GM21447 (cell line): ENCODE data around the gene NRXN3.

Experiments used
- ATAC-seq: cut with Tn5 transposase; IDR thresholded peaks from one replicate; pipeline ENCODE4 v1.9.1; 2021; ENCODE audit not compliant: unreplicated experiment

The NRXN3 gene

DNA sequence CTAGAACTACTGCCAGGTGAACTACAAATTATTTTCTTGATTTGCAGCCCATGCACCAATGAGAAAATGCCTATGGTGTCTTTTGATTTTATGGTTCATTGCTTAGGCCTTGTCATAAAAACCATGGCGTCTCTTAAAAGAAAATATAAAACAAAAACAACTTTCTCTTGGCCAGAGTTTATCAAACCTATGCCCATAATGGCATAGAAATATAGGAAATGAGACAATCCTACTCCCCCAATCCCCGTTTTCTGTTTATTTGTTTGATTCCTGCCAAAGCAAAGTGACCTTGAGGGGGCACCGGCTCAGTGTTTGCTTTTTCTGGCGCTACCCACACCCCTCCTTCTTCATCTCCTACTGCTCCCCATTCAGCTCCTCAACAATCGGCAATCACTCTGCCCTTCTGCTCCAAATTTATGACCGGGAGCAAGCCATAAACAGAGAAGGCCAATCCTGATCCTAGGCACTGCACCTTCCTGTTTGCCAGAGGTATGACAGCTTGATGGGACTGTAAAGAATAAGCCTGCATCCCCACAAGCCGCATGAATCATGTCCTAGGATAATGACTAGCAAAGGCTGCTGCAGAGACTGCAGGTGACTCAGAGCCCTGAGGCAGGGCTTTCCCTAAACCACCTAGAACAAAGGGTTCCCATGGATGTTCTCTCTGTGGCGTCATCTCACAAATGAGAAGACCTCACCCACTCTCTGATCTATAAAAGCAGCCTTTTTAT is 874.9 kb downstream of the NRXN3 start:
- no peak for ATAC-seq

DNA sequence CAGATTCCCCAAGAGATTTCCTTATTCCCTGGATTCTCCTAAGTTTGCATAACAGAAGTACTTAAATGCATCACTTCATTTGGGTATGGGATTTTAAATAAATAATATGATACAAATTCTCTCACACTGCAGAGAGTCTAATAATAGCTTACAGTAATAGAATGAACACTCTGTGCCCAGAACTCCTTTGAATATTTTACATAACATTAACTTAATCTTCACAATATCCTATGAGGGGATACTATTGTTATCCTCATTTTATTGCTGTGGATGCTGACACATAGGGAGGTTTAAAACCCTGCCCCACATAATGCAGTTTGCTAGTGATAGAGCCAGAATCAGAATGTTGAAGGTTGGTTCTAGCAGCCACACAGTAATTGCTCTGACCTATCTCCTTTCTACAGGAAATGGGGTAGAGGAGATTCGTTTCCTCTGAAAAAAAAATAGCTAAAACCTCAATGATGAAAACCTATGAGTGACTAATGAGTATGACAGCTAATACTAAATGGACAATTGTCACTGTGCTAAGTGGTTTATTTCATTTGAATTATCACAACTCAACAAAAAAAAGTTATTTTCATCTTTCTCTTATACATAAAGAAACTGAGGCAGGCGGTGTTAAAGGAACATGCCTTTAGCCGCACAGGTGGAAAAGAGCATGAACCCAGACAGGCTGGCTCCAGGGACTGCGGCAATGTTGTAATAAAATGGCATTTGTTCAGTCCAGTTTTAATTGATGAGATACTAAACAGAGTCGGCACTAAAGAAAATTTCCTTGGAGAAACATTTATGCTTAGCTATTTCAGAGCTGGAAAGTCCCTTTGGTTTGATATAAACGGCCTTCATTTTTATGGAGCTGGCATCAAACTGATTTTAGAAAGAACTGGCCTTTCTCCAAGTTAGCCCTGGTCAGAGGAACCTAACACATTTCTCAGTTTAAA is 880.9 kb downstream of the NRXN3 start:
- no peak for ATAC-seq

DNA sequence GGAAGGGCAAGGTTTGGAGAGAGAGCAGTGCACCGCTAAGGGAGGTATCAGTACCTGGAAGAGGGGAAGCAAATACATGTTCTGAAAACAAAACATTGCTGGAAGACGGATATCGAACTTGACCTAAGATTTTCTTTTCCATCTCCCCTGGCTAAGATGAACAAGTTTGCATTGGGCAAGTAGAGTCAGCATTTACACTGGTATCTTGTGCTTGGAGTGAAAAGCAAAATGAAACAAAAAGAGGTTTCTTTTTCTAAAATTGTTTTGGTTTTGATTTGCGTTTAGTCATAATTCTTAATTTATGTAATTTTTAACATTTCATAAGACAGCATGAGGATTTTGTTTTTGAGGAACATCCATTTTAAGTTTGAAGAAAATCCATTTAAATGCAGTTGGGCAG is 881.6 kb downstream of the NRXN3 start:
- no peak for ATAC-seq

DNA sequence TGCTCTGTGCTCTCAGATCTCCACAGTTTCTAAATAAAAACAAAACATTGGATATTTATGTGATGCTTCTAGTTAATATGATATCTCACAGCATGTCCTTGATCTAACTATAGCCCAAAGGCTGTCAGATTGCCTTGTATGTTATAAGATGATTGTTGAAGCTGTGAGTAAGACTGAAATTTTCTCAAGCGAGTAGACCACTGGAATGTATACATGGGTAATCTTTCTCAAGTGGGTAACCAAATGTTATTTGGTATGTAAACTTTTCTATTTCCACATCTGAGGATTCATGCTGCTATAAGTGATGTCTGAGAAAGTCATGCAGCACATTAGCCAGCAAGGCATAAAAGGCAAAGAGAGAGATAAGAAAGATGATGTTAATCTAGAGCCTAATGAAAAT is 886.7 kb downstream of the NRXN3 start:
- no peak for ATAC-seq

DNA sequence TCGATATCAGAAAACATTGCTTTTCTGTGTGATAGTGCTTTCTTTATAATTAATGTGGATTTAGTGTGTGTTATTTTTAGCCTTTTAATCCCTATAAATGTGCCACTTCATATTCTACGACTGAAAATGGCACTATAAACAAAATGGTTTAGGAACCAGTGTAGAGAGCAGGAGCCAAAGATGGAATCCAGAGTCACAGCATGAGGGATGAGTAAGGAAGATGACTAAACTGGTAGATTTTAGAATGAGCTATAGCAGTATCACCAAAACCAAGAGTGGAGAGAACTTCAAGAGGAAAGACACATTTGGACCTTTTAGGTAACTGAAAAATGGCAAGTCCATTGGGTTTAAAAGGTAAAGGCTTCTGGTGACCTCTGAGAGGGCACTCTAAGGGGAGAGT is 887.2 kb downstream of the NRXN3 start:
- no peak for ATAC-seq

DNA sequence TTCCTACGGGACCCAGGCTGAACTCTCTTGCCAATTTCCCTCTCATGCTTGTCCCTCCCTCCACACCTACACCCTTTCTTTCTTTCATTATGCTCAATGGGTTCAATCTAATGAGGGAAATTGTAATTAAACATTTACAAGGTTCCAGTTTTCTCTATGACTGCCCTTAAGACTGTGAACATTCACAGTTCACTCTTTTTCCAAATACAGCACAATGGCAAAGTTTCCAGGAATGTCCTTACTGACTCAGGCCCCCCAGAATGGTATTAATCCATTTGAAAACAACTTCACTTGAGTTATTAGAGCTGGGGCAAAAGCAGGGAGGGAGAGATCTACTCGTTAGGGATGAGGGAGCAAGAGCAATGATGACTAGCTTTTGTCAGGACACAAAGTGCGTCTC is 892.1 kb downstream of the NRXN3 start:
- ATAC-seq, result no peak

DNA sequence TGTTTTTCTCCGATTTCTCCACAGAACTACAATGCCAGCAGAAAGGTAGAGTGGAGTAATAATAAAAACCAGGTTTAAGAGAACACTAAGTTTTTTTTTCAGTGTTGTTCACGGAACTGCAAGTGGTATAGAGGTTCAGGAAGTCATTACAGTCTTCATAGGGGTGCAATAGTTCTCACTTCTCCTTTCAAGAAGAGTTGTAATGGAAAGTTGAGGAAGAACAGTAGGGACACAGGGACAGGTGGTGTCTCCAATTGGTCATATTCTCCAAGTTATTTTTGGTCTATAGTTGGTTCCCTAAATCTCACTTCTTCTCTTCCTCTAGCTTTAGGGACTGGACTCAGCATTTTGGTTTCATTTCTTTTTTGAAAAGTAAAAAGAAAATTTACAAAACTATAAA is 894.0 kb downstream of the NRXN3 start:
- ATAC-seq, result no peak

DNA sequence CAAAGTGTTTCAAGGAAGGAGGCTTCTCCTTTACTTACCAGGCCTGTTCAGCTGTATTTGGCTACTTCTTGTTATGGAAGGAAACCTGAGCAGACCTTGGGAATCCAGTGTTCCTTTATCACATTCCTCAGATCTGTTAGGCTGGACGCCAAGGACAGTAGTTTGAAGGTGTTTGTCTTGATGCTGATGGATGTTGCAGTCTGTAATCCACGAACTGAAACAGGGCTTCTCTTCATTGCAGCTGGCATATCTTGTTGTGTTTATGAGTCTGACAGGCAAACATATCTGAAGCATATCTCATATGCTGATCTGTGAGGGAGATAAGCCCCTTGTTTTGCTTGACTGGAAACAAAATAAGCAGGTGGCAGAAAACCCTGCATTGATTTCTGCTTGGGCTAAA is 904.3 kb downstream of the NRXN3 start:
- ATAC-seq, result no peak

DNA sequence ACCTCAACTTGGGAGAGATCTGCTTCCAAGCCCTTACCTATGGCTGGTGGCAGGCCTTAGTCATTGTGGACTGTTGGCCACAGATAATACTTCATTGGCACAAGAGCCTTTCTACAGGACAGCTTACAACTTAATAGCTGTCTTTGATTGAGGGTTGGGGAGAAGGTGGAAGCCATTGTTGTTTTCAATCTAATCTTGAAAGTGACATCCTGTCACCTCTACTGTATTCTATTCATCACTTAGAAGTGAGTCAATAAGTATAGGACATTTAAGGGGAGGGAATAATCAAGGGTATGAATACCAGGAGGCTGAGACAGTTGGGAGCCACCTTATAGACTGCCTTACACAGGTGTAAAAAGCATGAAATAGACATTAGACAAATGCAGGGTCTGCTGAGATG is 906.3 kb downstream of the NRXN3 start:
- ATAC-seq, result no peak

DNA sequence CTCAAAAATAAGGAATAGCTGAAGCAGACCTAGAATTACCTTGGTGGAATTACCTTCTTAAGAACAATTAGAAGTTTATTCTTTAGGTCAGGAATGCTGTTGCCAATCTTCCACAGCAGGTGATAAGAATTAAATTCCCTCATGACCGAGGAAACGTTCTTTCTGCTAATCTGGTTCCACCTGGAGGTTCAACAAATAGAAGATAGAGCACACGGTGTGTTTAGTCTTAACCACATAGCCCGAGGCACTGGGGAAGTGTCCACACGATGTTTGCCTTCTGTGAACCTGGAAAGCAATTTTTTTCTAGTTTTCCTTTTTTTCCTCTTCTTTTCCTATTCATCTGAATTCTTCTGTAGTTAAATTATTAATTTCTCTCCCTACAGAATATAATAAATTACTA is 906.9 kb downstream of the NRXN3 start:
- no peak for ATAC-seq

DNA sequence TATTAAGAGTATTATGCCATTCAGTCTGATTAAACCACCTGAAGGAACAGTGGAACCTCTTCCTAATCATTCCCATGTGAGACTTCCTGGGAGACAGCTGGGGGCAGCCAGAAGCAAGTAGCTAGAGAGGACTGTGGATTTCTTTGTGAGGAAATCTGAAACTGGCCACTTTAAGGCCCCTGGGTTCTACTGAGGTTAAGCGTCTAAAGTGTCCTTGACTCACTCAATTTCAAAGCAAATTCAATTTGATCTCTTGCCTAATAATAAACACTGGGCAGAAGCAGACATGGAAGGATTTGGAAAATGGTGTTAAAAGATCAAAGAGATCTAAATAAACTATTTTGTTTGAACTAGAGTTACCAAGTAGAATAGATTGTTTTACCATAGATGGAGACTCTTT is 909.9 kb downstream of the NRXN3 start:
- ATAC-seq, result no peak

DNA sequence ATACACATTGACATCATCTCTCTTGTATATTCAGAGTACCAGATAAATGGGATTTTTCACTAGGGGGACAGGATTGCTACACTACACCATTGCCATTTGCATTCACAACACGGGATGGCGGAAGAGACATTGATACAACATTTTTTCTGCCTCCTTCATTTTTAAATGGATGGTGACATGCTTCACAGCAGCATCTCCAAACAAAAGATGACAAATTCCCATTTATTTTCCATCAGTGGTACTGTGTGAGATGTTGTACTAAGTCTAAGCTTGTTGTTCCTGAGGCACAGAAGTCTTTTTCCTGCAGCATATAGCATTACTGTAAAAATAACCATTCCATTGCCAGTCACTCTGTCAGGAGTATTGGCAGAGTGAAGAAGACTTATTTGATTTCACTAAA is 912.7 kb downstream of the NRXN3 start:
- ATAC-seq, result no peak

DNA sequence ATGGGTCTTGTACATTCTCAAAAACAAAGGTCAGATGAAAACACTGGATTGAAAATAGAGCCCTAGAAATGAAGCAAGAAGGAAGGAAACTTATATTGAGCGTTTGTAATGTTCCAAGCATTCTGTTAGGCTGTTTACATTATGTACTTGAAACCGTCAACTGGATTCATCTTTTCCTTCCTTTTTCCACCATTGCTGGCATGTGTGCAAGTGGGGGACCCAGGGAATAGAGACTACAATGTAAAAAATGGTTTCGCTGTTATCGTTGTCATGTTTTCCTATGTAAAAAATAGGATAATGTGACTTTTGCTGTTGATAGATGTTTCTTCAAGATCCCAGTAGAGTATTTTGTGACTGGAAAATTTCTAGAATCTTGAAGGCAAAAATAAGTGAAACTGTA is 913.2 kb downstream of the NRXN3 start:
- ATAC-seq, result no peak

DNA sequence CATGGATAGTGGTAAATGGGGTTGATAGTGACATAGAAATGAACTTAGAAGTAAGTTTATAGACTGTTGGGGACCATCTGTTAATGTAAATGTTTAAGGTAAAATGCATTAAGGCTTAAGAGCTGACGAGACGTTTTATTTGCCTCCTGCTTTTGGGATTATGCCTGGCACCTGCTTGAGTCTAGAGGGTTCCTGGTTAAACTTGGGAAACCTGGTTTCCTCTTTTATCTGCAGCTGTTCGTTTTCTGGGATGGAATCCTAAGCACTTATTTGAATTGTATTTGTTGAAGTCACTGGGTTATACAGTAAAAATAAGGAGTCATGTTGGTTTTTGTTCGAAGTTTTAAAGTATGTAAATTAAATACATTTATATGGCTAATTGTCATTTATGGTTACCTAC is 914.7 kb downstream of the NRXN3 start:
- ATAC-seq, result no peak

DNA sequence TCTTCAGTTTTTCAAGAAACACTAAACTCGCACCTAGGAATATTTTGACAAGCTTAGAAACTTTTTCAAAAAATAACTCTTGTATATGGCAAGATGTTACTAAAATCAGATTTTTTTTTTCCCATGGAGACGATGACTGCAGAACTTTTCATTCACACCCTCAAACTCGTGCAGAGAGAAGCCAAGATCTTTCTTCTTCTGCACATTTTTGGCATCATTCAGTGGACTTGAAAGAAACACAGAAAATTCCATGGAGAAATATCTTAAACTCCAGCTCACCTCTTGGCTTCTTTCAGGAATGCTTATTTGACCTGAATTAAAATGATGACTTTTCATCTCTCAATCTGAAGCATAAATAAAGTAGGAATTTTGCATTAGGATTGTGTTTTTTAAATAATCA is 919.4 kb downstream of the NRXN3 start:
- no peak for ATAC-seq

DNA sequence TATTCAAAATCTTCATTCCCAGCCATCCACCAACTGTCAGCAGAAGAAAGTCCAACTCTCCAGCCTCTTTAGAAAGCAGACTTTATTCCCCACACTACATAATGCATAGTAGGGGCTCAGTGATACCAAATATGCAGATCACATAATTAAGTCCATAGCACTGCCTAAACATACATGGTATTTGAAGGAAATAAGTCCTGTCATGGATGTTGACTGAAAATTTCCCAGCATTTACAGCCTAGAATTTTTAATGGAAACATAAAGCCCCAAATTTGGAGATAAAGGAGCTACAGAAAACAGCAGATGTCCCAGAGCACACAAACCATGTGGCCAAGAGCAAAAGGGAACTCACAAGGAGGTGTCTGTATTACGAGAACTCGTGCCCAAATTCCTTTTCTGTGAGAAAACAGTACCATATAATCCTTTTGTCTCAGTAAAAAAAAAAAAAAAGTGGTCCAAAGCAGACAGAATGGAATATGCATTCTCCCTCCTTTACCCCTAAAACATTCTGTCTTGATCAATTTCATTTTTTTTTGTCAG is 920.5 kb downstream of the NRXN3 start:
- ATAC-seq, result no peak

DNA sequence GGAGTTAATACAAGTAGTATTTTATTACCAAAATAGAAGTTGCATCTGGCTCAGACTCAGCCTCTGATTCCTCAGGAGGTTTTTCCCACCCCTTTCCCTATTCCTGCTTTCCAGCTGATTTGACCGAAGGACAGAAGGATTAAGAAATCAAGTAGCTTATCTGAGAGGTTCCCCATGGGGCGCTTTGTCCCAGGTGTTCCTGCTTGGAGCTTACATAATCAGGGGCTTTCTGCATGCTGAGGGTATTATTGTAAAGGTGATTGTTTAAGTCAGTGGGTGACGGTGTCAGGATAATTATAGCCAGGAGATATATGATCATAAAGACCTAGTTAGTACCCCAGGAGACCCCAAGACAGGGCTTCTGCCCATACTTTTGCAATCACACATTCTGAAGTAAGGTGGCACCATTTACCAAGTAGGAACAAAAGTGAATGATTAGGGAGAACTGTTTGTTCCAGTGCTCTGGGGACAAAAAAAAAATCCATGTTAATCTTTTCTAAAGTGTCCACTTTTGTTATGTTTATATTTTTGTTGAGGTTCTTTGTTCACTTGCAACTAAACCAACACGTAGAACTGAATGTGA is 921.3 kb downstream of the NRXN3 start:
- no peak for ATAC-seq

DNA sequence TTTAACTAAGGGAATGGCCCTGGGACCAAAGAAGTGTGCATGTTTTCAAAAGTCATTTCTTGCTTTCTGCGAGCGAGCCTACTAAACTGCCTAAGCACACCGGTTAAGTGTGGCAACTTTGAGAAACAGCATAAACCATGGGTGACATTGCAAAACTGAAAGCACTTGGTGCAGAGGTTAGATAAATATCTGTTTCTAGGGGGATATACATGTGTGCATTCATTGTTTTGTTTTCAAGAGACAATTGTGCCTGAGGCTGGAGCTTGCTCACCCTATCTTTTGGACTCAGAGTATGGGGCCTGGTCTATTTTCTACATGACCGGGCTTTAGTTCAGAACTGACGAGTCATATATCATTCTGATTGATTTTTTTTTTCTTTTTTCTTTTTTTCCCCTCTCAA is 923.4 kb downstream of the NRXN3 start:
- no peak for ATAC-seq

DNA sequence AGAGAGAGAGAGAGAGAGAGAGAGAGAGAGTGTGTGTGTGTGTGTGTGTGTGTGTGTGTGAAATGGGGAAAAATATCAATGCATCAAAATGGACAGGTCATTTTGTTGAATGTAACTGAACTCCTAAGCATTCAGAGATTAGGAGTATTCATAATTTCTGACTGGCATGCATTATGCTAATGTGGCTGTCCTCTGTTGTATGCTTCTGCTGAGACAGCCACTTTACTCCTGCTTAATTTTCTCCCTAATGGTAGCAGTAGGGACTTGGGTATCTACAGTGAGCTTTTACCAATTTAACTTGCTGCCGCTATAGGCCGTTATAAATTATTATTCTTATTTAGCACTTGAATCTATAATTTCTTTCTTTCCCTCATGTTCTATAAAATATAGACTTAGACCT is 924.8 kb downstream of the NRXN3 start:
- ATAC-seq, result no peak

DNA sequence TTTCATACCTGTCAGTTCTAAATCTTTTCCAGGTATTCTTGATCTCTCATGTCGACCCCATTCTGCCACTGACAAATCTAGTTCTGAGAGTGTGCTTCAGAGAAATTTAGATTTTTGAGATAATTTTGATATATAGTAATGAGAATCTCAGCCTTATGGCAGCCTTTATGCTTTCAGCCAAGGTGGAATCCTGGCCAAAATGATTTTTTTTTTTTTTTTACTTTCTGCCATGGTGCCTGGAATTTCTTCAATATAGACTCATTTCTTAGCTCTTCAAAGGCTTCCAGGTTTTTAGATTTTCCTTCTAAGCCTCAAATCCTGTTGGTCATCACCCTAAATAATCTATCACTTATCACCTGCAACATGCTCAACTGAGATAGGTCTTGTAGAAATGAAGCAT is 926.6 kb downstream of the NRXN3 start:
- ATAC-seq, result no peak

DNA sequence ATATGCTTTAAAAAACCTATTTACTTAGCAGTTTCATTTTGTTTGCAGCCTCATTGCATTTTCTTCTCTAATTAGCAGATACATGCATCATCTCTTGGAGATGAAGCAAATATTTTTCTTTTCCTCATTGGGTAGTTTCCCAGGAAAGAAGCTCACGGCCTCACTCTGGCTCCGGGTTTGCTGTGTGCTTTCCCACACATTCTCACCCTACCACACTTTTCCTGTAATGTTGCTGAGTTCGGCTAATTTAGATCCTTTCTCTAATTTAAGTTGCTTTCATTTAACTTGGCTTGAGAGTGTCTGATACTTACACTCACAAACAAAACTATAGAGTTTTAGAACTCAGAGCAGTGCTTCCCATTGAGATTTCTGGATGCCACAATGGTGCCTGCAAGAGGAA is 928.2 kb downstream of the NRXN3 start:
- no peak for ATAC-seq

DNA sequence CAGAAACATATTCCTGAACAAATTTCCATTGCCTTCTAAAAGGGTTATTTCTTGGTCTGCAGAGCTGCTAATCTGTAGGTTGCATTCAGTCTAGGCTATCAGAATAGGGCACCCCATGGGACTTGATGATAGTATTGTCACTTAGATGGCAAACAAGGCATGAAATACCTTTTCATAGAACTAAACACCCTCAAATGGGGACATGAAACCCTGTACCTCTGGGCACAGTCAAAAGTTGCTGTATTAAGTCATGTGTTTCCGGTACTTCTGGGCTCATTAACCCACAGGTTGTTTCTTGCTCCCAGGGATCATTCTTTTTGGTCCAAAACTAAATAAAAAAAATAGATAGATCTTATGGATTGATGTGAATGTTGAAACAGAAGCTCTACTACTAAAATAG is 930.4 kb downstream of the NRXN3 start:
- no peak for ATAC-seq
